Measurements from ENCODE around the gene GRP.

DNA sequence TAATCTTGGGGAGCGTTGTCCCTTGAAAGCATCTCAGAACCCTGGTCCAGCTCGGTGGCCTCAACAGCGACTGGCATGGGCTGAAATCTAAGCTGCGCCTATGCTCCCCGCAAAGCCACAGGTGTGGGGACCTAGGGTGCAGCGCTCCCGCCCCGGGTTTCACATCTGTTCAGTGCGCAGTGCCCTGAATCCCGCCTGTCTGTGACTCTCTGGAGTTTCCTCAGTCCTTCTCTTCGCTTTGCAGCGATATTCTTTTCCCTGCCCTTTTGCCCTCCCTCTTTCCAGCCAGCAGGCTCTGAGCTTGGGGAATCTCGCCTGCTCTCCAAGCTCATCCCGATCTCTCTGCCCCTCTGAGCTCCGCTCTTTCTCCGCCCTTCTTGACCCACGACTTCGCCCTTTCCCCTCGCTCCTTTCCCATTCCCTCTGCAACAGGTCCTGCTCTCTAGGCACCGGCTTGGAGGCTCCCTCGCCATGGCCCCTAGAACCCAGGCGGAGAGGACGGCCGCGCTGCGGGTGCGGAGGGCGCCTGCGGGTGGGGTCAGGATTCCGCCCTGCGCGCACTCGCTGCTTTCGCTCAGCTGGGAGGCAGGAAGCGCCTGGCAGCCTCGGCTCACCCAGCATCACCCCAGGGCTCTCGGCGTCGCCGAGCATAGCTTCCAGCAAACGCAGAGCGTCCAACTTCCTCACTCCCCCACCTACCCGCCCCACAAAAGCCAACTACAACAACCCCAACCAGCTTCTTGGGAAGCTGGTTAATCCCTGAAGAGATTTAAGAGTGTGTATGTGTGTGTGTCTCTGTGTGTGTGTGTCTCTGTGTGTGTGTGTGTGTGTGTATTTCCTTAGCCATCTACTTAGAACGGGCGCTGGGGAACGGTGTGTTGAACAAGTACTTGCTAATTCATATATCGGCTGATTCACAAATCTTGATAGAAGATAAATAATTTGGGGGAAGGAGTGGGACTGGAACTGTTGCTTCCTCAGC is 1.1 kb downstream of the GRP start:
- TF ChIP-seq, protein P1, sequence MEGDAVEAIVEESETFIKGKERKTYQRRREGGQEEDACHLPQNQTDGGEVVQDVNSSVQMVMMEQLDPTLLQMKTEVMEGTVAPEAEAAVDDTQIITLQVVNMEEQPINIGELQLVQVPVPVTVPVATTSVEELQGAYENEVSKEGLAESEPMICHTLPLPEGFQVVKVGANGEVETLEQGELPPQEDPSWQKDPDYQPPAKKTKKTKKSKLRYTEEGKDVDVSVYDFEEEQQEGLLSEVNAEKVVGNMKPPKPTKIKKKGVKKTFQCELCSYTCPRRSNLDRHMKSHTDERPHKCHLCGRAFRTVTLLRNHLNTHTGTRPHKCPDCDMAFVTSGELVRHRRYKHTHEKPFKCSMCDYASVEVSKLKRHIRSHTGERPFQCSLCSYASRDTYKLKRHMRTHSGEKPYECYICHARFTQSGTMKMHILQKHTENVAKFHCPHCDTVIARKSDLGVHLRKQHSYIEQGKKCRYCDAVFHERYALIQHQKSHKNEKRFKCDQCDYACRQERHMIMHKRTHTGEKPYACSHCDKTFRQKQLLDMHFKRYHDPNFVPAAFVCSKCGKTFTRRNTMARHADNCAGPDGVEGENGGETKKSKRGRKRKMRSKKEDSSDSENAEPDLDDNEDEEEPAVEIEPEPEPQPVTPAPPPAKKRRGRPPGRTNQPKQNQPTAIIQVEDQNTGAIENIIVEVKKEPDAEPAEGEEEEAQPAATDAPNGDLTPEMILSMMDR (IDR thresholded peaks at IDR 0.05), result no peak
- no peak for TF ChIP-seq POLR2A (IDR thresholded peaks at IDR 0.05)
